Spleen (tissue), 7 donors: ENCODE data around the gene FAM53B.

Experiments
- CTCF ChIP-seq, 11 experiments: fragments of 200-600 bp in 7 of 11; fragments of 450-650 bp in 4 of 11; sonication (generic) in 4 of 11; IDR thresholded peaks in 8 of 11; conservative IDR thresholded peaks in 3 of 11; 1 replicate in 7 of 11; 2 replicates in 4 of 11; pipeline versions ENCODE4 v1.4.0 to v1.8.0; 2016 to 2021; ENCODE audit warnings: antibody characterized with exemption in 11 of 11, inconsistent platforms in 4 of 11, mild to moderate bottlenecking in 1 of 11
- POLR2A ChIP-seq, 3 donors: fragments of 450-650 bp; IDR thresholded peaks; one replicate each; pipeline ENCODE4 v1.5.1; 2017; ENCODE audit warnings: antibody characterized with exemption in 3 of 3, mild to moderate bottlenecking in 1 of 3
- POLR2AphosphoS5 ChIP-seq, 3 donors: sonication (generic); formaldehyde crosslinking; IDR thresholded peaks; one replicate each; pipeline ENCODE4 v1.5.1; 2017; ENCODE audit warnings: antibody characterized with exemption in 3 of 3
- donor health status: DM: no; HTN: no; CAD: no; lungs with moderate emphysema.
- donor health status: DM: no; HTN: no; CAD: no.
- donor health status: DM: no; HTN: no; CAD: no.

- no peak for TF ChIP-seq CTCF (IDR thresholded peaks at IDR 0.05 in 8 of 11, conservative IDR thresholded peaks at IDR 0.05 in 3 of 11)
- TF ChIP-seq POLR2AphosphoS5 (IDR thresholded peaks at IDR 0.05) = no peak
- TF ChIP-seq POLR2A (IDR thresholded peaks at IDR 0.05) = no peak
Measured at GRCh38 chr10:124669824-124670654, 74.1 kb downstream of the FAM53B start.
